Stimulated activated CD8-positive, alpha-beta memory T cell treated with anti-CD3 and anti-CD28 coated beads, Interleukin-15, amount 100 ng/mL, for 4 hours (primary cell): ENCODE measurements around the gene PTPRG.

Experiments used
- DNase-seq, 2 donors: peaks; one replicate each; pipeline ENCODE4 v3.0.0-alpha.2; 2020; ENCODE audit warnings: low read depth in 2 of 2

PTPRG gene

DNA sequence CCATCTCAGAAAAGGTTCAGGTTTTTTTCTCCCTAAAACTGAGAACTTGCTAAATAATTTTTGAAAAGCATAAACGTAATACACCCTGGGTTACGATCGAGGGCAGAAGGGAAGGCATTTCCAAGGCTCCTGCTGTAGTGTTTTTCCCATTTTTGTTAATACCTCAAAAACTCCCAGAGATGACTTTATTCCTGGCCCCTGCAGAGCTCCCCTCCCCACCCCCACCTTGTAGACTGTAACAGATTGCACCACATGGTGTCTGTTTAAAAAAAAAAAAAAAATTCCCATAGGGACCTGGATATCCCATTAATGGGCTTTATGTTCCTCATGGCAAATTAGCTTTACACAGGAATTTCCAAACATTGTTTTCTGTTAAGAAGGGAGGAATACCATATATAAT lies 773.8 kb downstream of the PTPRG start:
- DNase-seq: no peak

DNA sequence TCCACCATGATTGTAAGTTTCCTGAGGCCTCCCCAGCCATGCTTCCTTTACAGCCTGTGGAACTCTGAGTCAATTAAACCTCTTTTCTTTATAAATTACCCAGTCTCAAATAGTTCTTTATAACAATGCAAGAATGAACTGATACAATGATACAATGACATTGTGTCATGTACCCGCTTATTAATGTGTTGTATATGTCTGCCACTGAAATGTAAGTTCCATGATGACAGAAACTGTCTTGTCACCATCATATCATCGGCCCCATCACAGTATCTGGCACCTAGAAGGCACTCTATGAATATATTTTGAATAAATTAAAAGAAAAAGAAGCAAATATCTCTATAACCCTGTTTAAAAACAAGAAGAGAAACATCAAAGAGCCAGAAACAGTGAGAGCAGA lies 782.4 kb downstream of the PTPRG start:
- DNase-seq: no peak
